ENCODE measurements around the gene CAMK2A. TPM values are rescaled to one million over a fixed set of nuclear protein-coding genes. Genes with fewer than 3 reads are reported as not detected.

Gene CAMK2A
- total and polyA plus RNA-seq, 2 experiments from 2014 or later: 0.43 TPM; not detected in 1

GRCh38 chr5:150301170-150301505, 11.6 kb upstream of the CAMK2A start:
- Histone ChIP-seq H3K9me3 (ENCODE audit: low read depth) (no peaks in the 10 kb centered on the region), H3K4me1 (ENCODE audit: insufficient read depth) (peaks cover 34% of the 10 kb centered on the region), H3K27me3 (replicated peaks; ENCODE audit: insufficient read depth) (no peaks in the 10 kb centered on the region), H3F3A (ENCODE audit: insufficient read depth) (peaks cover 19% of the 10 kb centered on the region), H2AFZ (no peak overlapping the region), H3K9me2 (ENCODE audit: insufficient read depth) (no peaks in the 10 kb centered on the region), H3K27ac (no peak overlapping the region), H3K4me3 (no peak overlapping the region), H3K36me3 (ENCODE audit: low read depth) (no peaks in the 10 kb centered on the region), H4K20me1 (ENCODE audit: insufficient read depth) (no peaks in the 10 kb centered on the region), H3K9ac (no peak overlapping the region), H3K4me2 (ENCODE audit: unreplicated experiment) (no peak overlapping the region), H3K79me2 (ENCODE audit: insufficient read depth) (no peaks in the 10 kb centered on the region)
- TF ChIP-seq EZH2phosphoT487 (IDR thresholded peaks at IDR 0.05; ENCODE audit: insufficient read depth, low read depth) (no peak), EZH2 (IDR thresholded peaks at IDR 0.05; ENCODE audit: insufficient read depth, poor library complexity, severe bottlenecking) (no peak)
- in situ Hi-C loops (cut with MboI): no loop called here
- WGBS, 2 experiments (ENCODE audit: low coverage in 1 of 2, low lambda C conversion rate in 2 of 2, missing lambda C conversion rate in 2 of 2): 89 to 100% methylated on average over 1 of the region's 1 CpG
- DNase-seq: peak; percentile 26

GRCh38 chr5:150300496-150301169, 11.1 kb upstream of the CAMK2A start:
- H3K9me3 ChIP-seq (ENCODE audit: low read depth): no peaks in the 10 kb centered on the region
- H3K4me1 ChIP-seq (ENCODE audit: insufficient read depth): peaks cover 32% of the 10 kb centered on the region
- no peaks in the 10 kb centered on the region for H3K79me2 ChIP-seq (ENCODE audit: insufficient read depth)
- H3F3A ChIP-seq (ENCODE audit: insufficient read depth): peaks cover 19% of the 10 kb centered on the region
- no peaks in the 10 kb centered on the region for H3K27me3 ChIP-seq (replicated peaks; ENCODE audit: insufficient read depth)
- no peak overlapping the region for H3K27ac ChIP-seq
- no peak overlapping the region for H2AFZ ChIP-seq
- no peak overlapping the region; the same call in 1 of the 2 replicates for H3K9ac ChIP-seq
- no peak for DNase-seq
- H4K20me1 ChIP-seq (ENCODE audit: insufficient read depth): no peaks in the 10 kb centered on the region
- 82 to 88% methylated on average over 13 of the region's 13 CpGs for WGBS, 2 experiments (ENCODE audit: low coverage in 1 of 2, low lambda C conversion rate in 2 of 2, missing lambda C conversion rate in 2 of 2)
- TF ChIP-seq EZH2phosphoT487 (IDR thresholded peaks at IDR 0.05; ENCODE audit: insufficient read depth, low read depth) (no peak), EZH2 (IDR thresholded peaks at IDR 0.05; ENCODE audit: insufficient read depth, poor library complexity, severe bottlenecking) (no peak)
- in situ Hi-C loops (cut with MboI): no loop called here
- no peaks in the 10 kb centered on the region for H3K9me2 ChIP-seq (ENCODE audit: insufficient read depth)
- no peak overlapping the region for H3K4me2 ChIP-seq (ENCODE audit: unreplicated experiment)
- no peak overlapping the region for H3K4me3 ChIP-seq
- no peaks in the 10 kb centered on the region for H3K36me3 ChIP-seq (ENCODE audit: low read depth)

GRCh38 chr5:150299571-150300327, 10.2 kb upstream of the CAMK2A start:
- peak; percentile 22 for DNase-seq
- Histone ChIP-seq H3K9me2 (ENCODE audit: insufficient read depth) (no peaks in the 10 kb centered on the region), H3K9me3 (ENCODE audit: low read depth) (no peaks in the 10 kb centered on the region), H2AFZ (no peak overlapping the region), H3K27me3 (replicated peaks; ENCODE audit: insufficient read depth) (no peaks in the 10 kb centered on the region), H3K9ac (peak overlapping the region; percentile 71), H3K4me3 (no peak overlapping the region), H3K27ac (peak overlapping the region; percentile 96), H3F3A (ENCODE audit: insufficient read depth) (peaks cover 19% of the 10 kb centered on the region), H3K4me1 (ENCODE audit: insufficient read depth) (peaks cover 39% of the 10 kb centered on the region), H3K36me3 (ENCODE audit: low read depth) (no peaks in the 10 kb centered on the region), H3K4me2 (ENCODE audit: unreplicated experiment) (peak overlapping the region; percentile 12), H3K79me2 (ENCODE audit: insufficient read depth) (no peaks in the 10 kb centered on the region), H4K20me1 (ENCODE audit: insufficient read depth) (no peaks in the 10 kb centered on the region)
- TF ChIP-seq EZH2phosphoT487 (IDR thresholded peaks at IDR 0.05; ENCODE audit: insufficient read depth, low read depth): no peak
- TF ChIP-seq EZH2 (IDR thresholded peaks at IDR 0.05; ENCODE audit: insufficient read depth, poor library complexity, severe bottlenecking): no peak
- in situ Hi-C loops (cut with MboI): no loop called here
- 65 to 67% methylated on average over 6 of the region's 6 CpGs for WGBS, 2 experiments (ENCODE audit: low coverage in 1 of 2, low lambda C conversion rate in 2 of 2, missing lambda C conversion rate in 2 of 2)

GRCh38 chr5:150298701-150299451, 9.3 kb upstream of the CAMK2A start:
- peak overlapping the region; percentile 31 for H3K4me2 ChIP-seq (ENCODE audit: unreplicated experiment)
- no peak for TF ChIP-seq EZH2phosphoT487 (IDR thresholded peaks at IDR 0.05; ENCODE audit: insufficient read depth, low read depth)
- no peak for TF ChIP-seq EZH2 (IDR thresholded peaks at IDR 0.05; ENCODE audit: insufficient read depth, poor library complexity, severe bottlenecking)
- peaks cover 19% of the 10 kb centered on the region for H3F3A ChIP-seq (ENCODE audit: insufficient read depth)
- no peaks in the 10 kb centered on the region for H3K27me3 ChIP-seq (replicated peaks; ENCODE audit: insufficient read depth)
- DNase-seq: peak; percentile 99
- 15 to 17% methylated on average over 10 of the region's 10 CpGs for WGBS, 2 experiments (ENCODE audit: low coverage in 1 of 2, low lambda C conversion rate in 2 of 2, missing lambda C conversion rate in 2 of 2)
- H3K9ac ChIP-seq: peak overlapping the region; percentile 71
- H4K20me1 ChIP-seq (ENCODE audit: insufficient read depth): no peaks in the 10 kb centered on the region
- H3K36me3 ChIP-seq (ENCODE audit: low read depth): no peaks in the 10 kb centered on the region
- H3K4me3 ChIP-seq: no peak overlapping the region
- H3K9me2 ChIP-seq (ENCODE audit: insufficient read depth): no peaks in the 10 kb centered on the region
- in situ Hi-C loops (cut with MboI): no loop called here
- H2AFZ ChIP-seq: no peak overlapping the region
- no peaks in the 10 kb centered on the region for H3K79me2 ChIP-seq (ENCODE audit: insufficient read depth)
- H3K27ac ChIP-seq: peak overlapping the region; percentile 96
- H3K4me1 ChIP-seq (ENCODE audit: insufficient read depth): peaks cover 39% of the 10 kb centered on the region
- no peaks in the 10 kb centered on the region for H3K9me3 ChIP-seq (ENCODE audit: low read depth)
